ENCODE results near the gene TMEM9.

Gene TMEM9

GRCh38 chr1:201142849-201143725, 11.2 kb downstream of the TMEM9 start:
- DNase-seq, result no peak

GRCh38 chr1:201142011-201142848, 12.0 kb downstream of the TMEM9 start:
- TF ChIP-seq CTCF (IDR thresholded peaks at IDR 0.05), result no peak
- Mint-ChIP-seq H3K27me3 (ENCODE audit: low read depth, poor library complexity) (peaks cover 8% of the 10 kb centered on the region), H3K36me3 (ENCODE audit: low read depth) (peaks cover 62% of the 10 kb centered on the region), H3K27ac (peak overlapping the region; percentile 14), H3K4me3 (no peak overlapping the region), H3K9me3 (no peaks in the 10 kb centered on the region), H3K4me1 (peaks cover 12% of the 10 kb centered on the region)
- no peak for DNase-seq

More at GRCh38 chr1:201142849-201143725, 11.2 kb downstream of the TMEM9 start:
- Mint-ChIP-seq H3K27me3 (ENCODE audit: low read depth, poor library complexity) (peaks cover 8% of the 10 kb centered on the region), H3K4me3 (no peak overlapping the region), H3K27ac (no peak overlapping the region), H3K9me3 (no peaks in the 10 kb centered on the region), H3K4me1 (peaks cover 12% of the 10 kb centered on the region), H3K36me3 (ENCODE audit: low read depth) (peaks cover 68% of the 10 kb centered on the region)
- no peak for TF ChIP-seq CTCF (IDR thresholded peaks at IDR 0.05)

GRCh38 chr1:201141418-201141817, 12.9 kb downstream of the TMEM9 start:
- Mint-ChIP-seq H3K36me3 (ENCODE audit: low read depth) (peaks cover 55% of the 10 kb centered on the region), H3K27me3 (ENCODE audit: low read depth, poor library complexity) (peaks cover 8% of the 10 kb centered on the region), H3K27ac (no peak overlapping the region), H3K4me3 (no peak overlapping the region), H3K9me3 (no peaks in the 10 kb centered on the region), H3K4me1 (peaks cover 12% of the 10 kb centered on the region)
- DNase-seq, result no peak
- TF ChIP-seq CTCF (IDR thresholded peaks at IDR 0.05), result no peak

- H3K27me3 Mint-ChIP-seq (ENCODE audit: low read depth, poor library complexity), result peaks cover 8% of the 10 kb centered on the region
- peaks cover 12% of the 10 kb centered on the region for H3K4me1 Mint-ChIP-seq
- no peak overlapping the region for H3K4me3 Mint-ChIP-seq
- H3K9me3 Mint-ChIP-seq, result no peaks in the 10 kb centered on the region
- peaks cover 50% of the 10 kb centered on the region for H3K36me3 Mint-ChIP-seq (ENCODE audit: low read depth)
- no peak for DNase-seq
- TF ChIP-seq CTCF (IDR thresholded peaks at IDR 0.05), result no peak
- H3K27ac Mint-ChIP-seq, result no peak overlapping the region
Observed at GRCh38 chr1:201140941-201141260, 13.4 kb downstream of the TMEM9 start.

- no peak for TF ChIP-seq CTCF (IDR thresholded peaks at IDR 0.05)
- H3K27ac Mint-ChIP-seq, result no peak overlapping the region
- H3K4me3 Mint-ChIP-seq, result no peak overlapping the region
- peaks cover 12% of the 10 kb centered on the region for H3K4me1 Mint-ChIP-seq
- peaks cover 54% of the 10 kb centered on the region for H3K36me3 Mint-ChIP-seq (ENCODE audit: low read depth)
- H3K9me3 Mint-ChIP-seq, result no peaks in the 10 kb centered on the region
- peaks cover 8% of the 10 kb centered on the region for H3K27me3 Mint-ChIP-seq (ENCODE audit: low read depth, poor library complexity)
- DNase-seq, result no peak
Observed at GRCh38 chr1:201140235-201140940, 13.9 kb downstream of the TMEM9 start.
